ENCODE results near the gene HIF1AN.
A peak's percentile ranks its signal among the peaks of the same experiment; 100 is the strongest.

Gene HIF1AN

DNA sequence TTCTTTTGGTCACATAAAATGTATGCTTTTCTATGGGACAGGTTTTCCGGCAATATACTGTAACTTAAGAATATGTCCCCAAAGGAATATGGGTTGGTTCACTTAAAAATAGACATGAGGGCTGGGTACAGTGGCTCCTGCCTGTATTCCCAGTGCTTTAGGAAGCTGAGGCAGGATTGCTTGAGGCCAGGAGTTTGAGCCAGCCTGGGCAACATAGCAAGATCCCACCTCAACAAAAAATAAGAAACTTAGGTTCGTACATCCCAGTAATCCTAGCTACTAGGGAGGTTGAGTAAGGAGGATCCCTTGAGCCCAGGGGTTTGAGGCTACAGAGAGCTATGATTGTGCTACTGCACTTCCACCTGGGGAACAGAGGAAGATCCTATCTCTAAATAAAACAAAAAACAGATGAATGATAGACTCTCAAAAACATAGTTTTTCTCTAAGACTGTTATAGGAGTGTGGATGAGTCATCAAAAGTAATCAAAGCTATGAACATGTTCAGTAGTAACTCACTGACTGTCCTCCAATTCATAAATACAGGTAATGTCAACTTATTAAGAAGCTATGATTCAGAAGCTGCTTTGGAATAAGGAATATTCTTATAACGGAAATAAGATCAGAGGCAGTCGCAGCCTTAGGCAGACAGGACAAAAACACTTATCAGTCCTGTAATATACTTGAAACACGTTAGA is 13.5 kb upstream of the HIF1AN start:
- no peak for DNase-seq (ENCODE audit: low read depth)

DNA sequence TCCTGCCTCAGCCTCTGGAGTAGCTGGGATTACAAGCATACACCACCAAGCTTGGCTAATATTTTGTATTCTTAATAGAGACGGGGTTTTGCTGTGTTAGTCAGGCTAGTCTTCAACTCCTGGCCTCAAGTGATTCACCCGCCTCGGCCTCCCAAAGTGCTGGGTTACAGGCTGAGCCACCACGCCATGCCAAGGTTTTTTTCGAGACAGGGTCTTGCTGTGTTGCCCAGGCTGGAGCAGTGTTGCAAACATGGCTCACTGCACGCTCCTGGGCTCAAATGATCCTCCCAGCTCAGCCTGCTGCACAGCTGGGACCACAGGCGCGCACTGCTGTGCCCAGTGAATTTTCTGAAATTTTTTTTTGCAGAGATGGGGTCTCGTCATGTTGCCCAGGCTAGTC is 12.8 kb upstream of the HIF1AN start:
- DNase-seq (ENCODE audit: low read depth) = no peak

DNA sequence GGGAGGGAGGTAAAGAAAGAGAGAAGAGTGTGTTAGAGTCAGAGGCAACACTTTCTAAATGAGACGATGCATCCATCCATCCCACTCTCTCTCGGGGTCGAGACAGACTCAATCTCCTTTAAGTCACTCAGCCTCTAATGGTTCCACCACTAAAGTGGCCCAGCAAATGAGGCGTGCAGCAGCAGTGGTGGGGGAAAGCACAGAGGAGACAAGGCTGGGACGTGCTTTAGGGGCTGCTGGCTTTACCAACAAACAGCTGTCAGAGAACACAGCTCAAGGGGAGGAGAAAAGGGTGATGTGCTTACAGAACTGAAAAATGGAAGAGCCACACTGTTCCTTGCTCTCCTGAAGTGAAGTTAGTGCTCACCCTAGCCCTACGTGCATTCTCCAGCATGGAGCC is 11.5 kb upstream of the HIF1AN start:
- DNase-seq (ENCODE audit: low read depth) = no peak

DNA sequence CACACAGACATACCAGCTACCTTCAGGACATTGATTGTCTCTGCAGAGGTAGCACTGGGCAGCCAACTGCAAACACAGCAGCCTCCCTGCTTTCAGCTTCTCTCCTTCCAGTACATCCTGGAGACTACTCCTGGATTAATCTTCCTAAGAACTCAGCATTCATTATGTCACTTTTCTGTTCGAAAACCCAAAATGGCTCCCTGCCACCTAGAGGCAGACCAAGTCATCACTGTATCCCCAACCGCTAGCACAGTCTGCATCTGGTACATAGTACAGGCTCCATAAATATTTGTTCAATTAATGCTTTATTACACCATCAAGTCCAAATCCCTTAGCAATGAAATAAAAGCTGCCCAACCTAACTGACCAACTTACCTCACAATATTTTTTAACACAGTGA is 11.1 kb upstream of the HIF1AN start:
- no peak for DNase-seq (ENCODE audit: low read depth)

DNA sequence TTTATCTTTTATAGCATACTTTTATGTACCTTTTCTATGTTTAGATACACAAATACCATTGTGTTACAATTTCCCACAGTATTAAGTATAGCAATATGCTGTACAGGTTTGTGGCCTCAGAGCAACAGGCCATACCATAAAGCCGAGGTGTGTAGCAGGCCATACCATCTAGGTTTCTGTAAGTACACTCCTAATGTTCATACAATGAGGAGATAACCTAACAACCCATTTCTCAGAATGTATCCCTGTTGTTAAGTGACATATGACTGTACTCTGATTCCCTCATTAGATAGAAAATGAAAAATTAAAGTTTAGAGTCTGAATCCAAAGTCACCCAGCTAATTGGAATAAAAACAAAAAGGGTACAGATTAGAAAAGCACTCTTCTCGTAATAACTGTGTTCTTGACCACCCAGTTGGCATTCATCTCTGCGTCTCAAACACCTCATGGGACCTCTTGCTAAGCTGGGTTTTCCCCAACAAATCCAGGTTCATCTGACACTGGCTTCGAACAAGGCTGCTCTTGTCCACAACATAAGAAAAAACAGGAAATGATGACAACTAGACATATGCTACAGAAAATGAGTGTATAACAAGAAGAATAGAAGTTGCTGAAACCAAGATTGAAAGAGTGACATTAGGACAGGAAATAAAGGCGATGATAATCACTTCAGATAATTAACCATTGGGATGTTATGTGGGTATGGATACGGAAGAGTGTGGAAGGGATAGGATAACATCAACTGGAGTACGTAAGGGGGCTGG is 7.4 kb upstream of the HIF1AN start:
- no peak for DNase-seq (ENCODE audit: low read depth)

DNA sequence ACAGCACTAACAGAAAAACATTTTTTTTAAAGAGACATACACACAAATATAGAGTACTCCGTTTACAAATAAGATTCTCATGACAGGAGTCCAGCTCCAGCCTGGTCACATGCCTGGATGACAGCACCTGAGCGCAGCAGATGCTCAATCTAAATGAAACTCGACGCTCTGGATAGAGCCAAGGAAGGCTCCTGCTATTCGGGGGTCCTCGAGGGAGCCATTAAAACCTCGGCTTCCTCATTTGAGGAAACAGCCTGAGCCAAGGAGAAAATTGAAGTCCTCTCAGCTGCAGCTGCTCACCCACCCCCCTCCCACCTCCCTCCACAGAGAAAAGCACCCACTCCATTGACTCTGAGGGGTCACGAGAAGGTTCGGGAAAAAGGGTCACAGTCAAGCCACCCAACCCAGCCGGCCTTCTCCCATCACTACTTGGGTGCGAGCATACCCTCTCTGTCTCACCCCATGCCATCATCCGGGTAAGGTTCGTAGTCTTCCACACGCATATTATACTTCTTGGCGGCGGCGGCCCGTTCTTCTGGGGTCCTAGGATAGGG is 6.7 kb upstream of the HIF1AN start:
- no peak for DNase-seq (ENCODE audit: low read depth)

DNA sequence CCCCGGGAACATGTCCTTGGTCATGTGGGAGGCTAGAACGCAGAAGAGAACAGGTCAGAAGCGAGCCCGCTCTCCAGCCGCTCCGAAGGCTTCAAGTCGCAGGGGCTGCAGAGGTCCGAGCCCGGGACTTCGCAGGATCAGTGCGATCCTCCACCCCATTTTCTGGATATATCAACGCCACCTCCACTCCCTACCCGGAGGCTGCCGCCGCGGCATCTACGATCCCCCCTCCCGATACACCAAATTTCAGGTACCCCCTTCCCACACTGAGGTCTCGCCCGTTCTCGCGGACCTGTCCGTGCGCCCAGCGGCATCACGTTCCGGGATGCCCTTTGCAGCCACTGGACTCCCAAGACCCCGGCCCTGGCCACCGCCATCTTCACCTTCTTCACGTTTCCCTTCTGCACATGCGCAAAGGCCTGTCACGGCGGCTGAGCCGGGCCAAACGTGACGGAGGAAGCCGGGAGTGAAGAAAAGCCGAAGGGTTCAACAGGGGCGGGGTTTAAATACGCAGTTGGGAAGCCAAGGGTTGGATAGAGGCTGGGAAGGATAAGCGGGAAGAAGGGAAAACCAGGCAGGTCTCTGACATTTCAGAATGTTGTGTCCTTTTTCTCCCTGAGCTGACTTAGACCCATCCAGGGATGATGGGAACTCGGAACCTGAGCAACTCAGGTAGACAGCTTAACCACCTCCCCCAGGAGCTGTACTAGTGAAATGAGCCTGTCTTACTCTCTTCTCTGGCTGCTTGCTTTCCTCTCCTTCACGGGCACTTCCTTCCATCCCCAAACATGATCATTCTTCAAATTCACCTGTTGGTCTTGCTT is 6.1 kb upstream of the HIF1AN start, which contains the start of gene NDUFB8:
Gene NDUFB8, minus strand, starts transcription at position 397 of the 824 bp plus-strand sequence. Its CDS starts 20 bp downstream, at position 377.
- peak; percentile 75 for DNase-seq (ENCODE audit: low read depth)

DNA sequence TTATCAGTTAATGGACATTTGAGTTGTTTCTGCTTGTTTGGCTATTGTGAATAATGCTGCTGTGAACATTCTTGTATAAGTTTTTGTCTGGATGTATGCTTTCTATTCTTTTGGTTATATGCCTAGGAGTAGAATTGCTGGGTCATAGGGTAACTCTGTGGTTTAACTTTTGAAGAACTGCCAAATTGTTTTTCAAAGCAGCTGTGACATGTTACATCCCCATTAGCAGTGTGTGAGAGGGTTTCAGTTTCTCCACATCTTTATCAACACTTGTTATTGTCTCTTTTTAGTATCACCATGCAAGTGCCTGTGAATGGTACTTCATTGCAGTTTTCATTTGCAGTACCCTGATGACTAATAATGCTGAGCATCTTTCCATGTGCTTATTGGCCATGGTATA is 4.0 kb upstream of the HIF1AN start:
- DNase-seq (ENCODE audit: low read depth) = no peak

DNA sequence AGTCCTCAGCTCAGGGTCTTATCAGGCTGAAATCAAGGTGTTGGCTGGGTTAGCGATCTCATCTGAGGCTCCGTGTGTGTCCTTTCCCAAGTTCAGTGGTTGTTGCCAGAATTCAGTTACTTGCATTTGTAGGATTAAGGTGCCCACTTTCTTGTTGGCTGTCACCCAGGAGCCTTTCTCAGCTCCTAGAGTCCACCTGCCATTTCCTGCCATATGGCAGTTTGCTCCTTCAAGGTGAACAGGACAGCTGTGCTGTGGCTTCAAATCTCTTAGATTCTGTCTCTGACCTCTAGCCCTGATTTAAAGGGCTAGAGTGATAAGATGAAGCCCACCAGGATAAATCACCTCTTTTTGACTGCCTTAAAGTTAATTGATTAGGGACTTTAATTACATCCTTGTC is 1.0 kb upstream of the HIF1AN start:
- DNase-seq (ENCODE audit: low read depth) = no peak

DNA sequence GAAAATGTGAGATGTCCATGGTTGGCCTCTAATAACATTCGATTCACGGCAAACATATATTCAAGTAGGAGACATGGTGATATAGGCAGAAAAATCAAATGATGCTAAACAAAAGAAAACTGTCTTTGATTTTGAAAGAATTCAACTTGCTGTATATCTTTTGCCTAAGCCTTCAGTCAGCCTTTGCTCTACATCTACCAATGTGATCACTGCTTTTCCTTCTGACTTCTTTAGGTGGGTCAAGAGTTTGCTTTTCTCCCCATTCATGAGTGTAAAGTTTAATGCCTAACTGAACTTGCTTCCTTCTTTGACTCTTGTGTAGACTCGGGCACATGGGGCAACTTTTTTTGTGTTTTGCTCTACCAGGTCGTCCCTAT is 417 bp upstream of the HIF1AN start:
- no peak for DNase-seq (ENCODE audit: low read depth)

DNA sequence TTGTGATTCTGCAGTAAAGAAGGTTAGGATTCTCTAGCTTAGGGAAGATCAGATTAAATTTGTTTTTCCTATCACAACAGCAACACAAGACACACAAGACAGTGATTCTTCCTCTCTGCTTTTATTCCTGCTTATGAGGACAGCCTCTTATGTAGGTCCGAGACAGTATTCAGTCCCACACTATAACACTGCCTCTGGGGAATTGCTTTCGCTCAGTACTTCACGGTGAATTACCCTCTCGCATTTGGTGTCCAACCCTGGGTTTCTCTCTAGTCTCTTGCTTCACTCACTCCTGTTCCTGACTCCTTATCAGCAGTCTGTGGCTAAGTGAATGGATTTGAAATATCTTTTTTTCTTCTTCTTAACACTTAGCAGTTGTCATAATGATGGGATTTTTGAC is 1.7 kb downstream of the HIF1AN start:
- DNase-seq (ENCODE audit: low read depth) = no peak

DNA sequence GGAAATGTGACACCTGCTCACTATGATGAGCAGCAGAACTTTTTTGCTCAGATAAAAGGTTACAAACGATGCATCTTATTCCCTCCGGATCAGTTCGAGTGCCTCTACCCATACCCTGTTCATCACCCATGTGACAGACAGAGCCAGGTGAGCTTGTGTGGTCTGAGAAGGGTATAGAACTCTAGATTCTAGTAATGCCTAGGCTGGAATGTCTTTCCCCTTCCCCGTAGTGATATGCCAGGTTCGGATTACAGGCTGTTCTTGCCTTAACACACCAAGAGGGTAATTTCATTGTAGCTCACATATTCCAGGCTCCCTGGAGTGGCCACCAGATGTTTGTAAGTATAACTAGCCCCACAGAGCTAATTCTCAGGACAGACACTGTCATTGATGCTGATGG is 9.2 kb downstream of the HIF1AN start:
- DNase-seq (ENCODE audit: low read depth) = no peak

DNA sequence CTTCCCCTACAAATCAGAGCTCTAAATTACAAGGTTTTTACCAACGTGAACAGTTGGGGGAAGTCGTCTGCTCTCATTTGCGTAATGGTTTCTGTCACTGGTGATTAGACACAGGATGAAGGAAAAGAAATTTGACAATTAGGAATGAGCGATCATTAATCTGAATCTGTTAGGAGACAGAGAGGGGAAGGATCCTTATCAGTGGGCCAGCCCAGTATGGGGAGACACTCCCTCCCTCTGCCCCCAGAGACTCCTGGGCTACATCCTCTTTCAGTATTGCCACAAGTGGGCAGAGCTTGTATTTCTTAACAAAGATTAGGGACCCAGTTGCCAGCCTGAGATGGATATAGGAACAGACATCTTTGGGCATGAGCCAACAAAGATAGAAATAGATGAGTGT is 15.5 kb downstream of the HIF1AN start:
- DNase-seq (ENCODE audit: low read depth) = no peak

DNA sequence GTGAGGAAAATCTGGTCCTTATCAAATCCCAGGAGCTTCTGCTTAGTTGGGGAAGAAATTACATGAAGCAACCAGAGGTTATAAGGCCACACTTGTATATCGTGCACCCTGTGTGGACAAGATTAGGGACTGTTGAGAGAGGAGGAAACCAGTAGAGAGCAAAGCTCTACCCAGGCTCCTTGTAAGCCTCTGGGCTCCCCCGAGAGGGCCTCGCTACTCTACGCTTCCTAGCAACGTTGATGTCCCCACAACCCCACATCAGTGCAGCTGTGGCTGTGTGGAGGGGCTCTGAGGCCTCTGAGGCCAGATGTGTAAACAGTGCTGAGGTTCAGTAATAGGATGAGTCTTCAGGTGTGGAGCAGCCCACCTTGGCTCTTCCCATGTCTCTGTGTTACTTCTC is 16.0 kb downstream of the HIF1AN start:
- no peak for DNase-seq (ENCODE audit: low read depth)

DNA sequence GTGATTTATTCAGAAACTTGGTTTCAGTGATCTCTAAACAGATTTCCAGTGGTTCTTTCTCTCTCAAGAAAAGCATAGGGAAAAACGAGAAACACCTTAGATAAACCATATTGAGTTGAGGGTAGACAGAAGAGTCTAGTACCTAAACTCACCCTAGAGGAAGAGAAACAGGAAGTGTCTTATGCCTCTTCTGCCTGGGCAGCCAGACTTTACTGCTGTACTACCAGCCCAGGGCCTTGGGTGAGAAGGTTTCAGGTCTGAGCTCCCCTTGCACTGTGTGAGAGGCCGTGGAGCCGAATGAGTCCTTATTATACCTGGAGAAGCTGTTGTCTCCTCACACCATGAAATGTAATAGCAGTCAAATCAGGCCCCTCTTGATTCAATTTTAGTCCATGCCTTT is 18.2 kb downstream of the HIF1AN start:
- no peak for DNase-seq (ENCODE audit: low read depth)

DNA sequence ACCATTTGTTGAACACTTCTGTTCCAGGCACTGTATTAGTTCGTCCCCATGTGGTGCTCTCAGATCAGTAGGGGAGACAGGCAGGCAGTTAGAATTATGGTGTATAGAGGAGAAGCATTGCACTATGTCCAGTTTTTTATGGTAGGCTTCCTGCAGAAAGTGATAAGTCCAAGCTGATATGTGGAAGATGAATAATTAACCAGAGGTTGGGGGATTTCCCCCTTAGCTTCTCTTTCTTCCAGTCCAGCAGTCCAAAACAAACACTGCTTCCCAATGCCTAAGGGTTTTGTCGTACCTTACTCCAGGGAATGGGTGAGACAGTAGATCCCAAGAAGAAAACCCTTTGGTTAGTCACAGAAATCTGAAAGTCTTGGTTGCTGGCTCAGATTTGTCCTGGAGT is 19.2 kb downstream of the HIF1AN start:
- DNase-seq (ENCODE audit: low read depth) = no peak

DNA sequence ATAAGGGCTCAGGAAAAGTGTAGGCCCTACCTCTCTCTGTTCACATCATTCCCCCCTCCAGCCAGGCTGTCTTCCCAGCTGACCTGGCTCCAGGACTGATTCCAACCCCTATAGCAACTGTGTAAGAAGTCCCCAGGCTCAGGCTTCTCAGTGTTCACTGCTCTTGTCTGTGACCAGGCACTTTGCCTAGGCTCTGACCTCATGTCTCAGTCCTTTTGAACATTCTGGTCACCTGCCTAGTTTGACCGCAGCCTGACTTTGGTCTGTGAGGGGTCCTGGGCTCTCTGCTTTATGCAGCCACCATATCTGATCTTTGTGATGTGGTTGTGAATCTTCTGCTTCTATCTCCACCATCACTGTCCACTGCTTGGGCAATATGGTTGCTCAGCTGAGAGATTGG is 24.5 kb downstream of the HIF1AN start:
- no peak for DNase-seq (ENCODE audit: low read depth)

DNA sequence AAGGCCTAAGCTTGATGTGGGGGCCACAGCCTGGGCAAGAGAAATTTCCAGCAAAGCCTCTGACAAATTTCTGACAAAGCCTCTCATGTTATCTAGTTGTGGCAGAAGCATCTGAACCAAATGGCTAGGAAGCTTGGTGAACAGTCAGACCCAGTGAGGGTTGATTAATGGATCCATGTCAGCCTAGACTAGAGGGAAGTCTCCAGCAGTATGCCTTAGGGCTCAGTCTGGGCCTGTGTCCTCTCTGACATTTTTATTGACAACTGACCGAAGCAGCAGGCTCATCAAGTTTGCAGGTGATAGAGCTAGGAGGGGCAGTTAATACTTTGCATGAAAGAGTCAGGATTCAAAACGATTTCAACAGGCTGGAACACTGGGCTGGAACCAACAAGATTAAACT is 25.3 kb downstream of the HIF1AN start:
- no peak for DNase-seq (ENCODE audit: low read depth)

DNA sequence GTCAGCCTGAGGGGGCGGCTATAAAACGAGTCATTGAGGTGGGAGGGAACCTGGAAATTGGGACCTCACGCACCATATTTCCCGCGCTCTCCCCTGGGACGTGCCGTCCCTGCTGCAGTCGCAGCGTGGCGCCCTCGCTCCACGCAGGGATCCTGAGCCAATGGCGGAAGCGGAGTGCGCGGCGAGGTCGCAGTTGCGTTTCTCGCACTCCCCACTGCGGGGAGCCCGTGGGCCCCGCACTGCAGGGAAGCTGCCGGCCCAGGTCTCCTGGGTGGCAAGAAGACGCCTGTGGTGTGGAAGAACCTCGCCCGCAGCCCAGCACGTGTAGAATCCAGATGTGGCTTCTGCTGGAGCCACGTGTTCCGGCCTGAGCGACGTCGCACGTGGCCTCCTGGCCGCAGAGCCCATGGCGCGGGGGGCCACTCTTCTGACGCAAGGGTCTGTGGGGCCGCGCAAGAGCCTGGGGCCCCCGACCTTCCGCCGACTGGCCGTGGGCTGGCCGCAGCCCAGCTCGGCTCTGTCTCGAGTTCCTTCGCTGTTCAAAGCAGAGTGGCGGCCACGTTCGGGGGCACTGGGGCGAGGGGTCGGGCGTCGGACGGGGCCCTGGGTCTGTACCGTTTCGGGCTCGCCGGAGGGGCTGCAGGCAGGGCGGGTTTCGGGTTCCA is 26.4 kb downstream of the HIF1AN start:
- DNase-seq (ENCODE audit: low read depth) = peak; percentile 62

DNA sequence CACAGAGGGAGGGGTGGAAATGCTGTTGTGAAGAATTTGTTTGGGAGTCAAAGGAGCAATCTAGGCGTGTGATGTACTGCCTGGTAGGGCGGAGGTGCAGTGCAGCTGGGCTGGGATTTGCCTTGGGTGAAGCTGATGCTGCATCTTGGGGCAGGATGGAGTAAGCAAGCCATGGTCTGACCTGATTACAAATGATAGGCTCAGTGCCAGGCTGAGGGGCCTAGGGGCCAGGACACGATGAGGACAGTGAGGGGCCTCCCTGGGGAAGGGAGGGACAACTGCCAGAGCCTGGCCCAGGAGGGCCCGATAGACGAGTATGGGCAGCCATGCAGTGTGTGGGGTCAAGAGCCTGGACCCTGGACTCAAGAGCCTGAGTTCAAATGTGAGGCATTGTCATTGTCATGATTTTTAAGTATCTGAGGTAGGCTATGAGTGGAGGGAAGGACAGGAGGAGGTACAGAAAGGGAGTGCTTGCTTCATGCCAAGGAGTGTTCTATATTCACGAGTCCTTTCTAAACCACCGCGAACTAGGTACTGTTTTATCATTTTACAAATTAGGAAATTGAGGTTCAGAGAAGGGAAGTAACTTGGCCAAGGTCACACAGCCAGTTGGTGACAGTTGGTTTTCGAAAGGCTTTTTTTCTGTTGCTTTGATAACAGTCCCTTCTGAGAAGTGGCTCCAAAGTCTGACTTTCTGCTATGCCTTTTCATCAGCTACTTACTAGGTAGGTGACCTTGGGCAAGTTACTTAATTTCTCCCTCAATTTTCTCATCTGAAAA is 29.7 kb downstream of the HIF1AN start:
- no peak for DNase-seq (ENCODE audit: low read depth)

DNA sequence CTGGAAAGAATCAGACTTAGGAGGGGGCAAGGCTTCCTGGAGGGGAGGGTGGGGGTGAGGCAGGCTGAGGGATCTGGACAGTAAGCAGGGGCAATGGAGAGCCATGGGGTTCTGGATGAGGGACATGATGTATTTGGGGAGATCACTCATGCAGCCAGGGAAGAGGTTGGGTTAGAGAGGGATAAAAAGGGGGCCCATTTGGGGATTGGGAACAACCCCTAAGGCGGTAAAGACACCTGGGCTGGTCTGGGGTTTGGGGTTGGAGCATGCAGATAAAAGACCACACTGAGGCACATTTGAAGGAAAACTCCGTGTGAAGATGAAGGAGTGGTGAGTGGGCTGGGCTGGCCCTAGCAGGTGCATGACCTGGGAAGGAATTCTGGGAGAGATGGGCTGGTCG is 30.8 kb downstream of the HIF1AN start:
- DNase-seq (ENCODE audit: low read depth) = no peak
